Inflammatory macrophage (primary cell): ENCODE measurements around the gene CDHR5.

ENCODE experiments used
- DNase-seq, 2 donors: peaks; one replicate each; pipeline ENCODE4 v3.0.0-alpha.2; 2020 to 2022

CDHR5 gene

DNA sequence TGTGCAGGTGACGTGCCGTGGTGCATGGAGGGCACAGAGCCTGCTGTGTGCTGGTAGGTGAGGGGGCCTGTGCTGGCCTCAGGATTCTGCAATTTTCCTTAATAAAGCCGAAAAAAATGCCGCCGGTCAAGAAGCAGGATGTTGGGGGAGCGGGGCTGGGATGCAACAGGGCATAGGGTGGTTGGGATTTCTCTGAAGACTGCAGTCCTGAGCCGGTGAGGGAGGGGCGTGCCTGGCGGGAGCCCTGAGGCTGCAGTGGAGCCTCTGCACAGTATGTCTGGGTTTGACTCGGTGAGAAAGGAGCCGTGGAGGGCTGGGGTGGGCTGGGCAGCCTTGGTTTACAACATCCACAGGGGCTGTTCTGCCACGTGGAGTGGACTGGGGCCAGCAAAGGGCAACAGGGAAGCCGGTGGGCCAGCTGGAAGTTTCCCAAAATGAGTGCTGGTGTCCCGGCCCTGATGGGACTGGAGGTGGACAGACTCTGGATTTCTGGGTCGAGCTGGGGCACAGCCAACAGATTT lies 1.3 kb downstream of the CDHR5 start:
- no peak for DNase-seq

DNA sequence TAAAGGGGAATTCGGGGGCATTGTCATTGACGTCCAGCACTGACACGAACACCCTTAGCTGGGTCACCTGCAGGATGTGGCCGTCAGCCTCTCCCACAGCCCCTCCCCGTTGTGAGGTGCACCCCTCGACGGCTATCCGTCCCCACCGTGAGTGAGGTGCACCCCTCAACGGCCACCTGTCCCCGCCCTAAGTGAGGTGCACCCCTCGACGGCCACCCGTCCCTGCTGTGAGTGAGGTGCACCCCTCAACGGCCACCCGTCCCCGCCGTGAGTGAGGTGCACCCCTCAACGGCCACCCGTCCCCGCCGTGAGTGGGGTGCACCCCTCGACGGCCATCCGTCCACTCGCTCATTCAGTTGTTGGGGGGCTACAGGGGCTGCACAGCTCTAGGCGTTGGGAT lies 2.9 kb downstream of the CDHR5 start:
- DNase-seq: no peak

DNA sequence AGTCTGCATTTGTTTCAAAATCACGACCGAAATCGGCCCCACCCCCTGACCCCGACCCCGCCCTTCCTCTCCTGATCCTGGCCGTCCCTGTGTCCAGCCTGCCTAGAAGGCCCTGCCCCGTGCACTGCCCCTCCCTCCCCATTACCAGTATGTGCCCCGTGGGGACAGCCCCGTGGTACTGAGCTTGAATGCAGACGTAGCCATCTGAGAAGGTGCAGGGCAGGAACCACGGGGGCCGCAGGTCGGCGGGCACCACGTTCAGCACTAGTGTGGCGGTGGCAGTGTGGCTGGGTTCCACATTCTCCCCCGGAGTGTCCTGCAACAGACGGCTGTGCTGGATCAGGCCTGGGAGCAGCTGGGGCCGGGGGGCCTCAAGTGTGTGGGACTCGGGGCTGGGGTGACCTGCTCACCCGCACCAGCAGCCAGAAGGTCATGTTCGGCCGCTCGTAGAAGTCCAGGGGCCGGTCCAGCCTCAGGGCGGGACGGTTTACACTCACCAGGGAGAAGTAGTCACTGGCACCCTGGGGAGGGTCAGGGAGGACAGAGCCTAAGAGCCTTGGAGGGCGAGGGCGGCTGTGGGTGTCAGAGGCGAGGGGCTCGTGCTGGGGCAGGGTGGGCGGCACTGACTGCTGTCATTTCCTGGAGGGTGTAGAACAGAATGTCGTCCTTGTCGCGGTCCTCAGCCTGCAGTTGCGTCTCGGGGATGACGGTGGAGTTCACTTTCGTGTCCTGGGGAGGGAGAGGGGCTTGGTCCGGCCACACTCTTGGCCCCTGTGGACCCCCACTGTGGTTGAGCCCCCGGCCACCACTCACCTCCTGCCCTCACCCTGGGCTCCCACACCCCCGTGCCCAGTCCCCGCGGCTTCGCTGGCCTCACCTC lies 3.6 kb downstream of the CDHR5 start:
- peak in 1 of 2 donors; percentile 23 for DNase-seq

DNA sequence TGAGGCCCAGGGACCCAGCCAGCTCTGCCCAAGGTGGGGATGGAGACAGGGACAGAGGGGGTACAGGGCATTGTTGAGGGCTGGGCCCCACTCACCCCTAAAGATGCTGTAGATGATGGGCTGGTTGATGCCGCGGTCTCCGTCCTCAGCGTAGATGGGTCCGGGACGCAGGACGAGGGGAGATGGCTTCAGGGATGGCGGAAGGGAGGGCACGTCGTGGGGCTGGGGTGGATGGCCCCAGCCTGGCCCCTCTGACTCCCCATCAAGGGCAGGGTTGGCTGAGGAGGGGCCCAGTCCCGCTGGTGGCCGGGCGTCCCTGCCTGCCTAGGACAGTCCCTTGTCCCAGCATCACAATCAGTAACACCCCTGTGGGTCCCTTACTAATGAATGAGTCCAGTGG lies 4.6 kb downstream of the CDHR5 start:
- no peak for DNase-seq

DNA sequence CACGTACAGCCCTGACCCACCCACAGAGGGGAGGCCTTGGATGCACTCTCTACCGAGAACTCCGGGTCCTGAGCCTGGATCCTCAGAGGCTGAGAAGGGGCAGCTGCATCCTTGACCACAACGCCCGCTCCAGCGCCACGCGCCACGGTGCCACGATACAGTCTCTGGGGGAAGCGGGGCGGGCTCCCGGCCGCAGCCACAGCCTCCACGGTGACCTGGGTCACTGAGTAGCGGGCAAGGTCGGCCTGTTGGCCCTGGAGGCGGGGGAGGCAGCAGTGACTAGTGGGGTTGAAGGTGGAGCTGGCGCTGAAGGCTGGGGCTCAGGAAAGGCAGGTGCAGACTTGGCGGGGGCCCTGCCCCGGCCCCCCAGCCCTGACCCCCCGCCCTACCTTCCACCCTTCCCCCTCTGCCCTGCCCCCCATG lies 5.1 kb downstream of the CDHR5 start:
- no peak for DNase-seq

DNA sequence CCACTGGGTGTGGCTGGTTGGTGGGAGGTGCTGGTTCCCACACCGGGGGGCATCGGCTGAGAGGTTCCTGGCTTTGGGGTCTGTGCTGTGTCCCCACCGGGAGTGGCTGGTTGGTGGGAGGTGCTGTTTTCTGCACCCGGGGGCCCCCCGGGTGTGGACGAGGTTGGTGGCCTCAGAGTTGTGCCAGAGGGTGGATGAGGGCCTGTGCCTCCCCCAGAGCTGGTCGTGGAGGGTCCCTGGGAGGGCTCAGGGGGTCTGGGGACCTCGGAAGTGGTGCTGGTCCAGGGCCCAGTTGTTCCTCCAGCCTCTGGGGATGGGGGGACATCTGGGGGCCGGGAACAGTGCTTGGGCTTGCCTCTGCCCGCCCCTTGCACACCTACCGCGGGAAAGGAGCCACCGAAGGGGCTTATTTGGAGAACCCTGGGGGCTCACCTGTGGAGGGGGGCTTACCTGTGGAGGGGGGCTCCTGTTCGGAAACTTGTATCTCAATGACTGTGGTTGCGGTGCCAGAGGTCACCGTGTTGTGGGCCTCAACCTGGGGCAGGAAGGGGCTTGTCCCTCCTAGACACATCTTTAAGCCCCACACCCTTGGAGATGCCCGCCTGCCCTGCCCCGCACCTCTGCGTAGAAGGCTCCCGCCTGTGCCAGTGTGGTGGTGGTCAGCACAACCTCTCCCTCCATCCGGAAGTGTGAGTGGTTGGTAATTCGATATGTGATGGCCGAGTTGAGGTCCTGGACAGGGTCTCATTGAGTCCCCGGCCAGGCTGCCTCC lies 5.7 kb downstream of the CDHR5 start:
- no peak for DNase-seq

DNA sequence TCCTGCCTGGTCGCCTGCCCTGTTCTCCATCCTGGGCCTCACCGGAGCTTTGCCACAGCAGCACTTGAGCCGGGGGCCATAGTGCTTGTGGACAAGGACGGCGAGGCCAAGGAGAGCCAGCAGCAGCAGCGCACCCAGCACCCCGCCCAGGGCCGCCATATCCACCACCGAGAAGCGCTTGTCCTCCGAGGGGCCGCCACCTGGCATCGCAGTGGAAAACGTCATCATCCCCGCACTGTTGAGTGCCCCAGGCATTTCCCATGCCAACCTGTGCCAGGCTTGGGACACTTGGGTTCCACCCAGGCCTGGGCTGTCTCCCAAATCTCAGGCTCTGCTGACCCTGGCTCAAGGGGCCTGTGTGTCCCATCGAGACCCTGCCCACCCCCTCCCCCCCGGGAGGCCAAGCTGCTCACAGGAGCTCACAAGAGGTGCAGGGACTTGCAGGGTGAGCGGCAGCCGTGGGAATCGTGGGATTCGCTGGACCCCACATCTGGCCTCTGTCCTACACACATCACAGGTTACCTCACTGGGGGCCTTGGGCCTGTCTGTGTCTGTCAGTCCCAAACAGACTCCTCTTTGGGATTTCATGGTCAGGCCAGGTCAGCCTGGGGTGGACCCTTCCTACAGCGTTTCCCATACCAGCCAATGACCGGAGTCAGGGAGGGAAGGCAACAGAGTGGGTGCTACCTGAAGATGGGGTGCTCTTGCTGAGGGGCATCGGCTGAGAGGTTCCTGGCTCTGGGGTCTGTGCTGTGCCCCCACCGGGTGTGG lies 6.7 kb downstream of the CDHR5 start:
- DNase-seq: no peak

DNA sequence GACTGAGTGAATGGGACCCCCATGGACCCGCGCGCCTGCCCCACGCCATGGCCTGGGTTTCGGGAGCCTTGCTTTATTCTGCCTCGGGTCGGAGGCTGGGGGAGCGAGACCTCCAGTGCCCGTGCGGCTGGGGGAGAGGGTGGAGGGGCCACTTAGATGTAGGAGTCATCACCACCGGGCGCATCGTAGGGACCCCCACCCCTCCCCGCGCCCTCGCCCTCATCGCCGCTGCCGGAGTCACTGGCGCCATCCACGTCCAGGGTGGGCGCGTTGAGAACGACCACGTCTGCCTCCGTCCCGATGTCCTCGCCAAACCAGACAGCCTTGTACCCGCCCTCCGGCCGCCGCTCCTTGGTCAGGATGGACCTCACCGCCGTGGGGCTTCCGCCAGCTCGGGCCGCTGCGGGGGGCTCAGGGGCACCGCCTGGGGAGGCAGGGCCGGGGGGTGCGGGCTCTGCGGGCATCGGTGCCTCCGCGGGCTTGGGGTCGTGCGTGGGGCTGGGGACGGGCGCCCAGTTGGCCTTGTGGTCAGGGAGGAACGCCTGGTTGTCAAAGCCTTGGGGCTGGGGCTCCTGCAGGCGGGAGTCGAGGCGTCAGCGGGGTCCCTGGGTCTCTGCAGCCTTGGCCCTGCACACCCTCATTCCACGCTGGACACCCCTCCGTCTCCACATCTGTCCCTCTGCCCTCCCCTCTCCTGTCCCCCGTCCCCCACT lies 7.4 kb downstream of the CDHR5 start:
- DNase-seq: no peak

DNA sequence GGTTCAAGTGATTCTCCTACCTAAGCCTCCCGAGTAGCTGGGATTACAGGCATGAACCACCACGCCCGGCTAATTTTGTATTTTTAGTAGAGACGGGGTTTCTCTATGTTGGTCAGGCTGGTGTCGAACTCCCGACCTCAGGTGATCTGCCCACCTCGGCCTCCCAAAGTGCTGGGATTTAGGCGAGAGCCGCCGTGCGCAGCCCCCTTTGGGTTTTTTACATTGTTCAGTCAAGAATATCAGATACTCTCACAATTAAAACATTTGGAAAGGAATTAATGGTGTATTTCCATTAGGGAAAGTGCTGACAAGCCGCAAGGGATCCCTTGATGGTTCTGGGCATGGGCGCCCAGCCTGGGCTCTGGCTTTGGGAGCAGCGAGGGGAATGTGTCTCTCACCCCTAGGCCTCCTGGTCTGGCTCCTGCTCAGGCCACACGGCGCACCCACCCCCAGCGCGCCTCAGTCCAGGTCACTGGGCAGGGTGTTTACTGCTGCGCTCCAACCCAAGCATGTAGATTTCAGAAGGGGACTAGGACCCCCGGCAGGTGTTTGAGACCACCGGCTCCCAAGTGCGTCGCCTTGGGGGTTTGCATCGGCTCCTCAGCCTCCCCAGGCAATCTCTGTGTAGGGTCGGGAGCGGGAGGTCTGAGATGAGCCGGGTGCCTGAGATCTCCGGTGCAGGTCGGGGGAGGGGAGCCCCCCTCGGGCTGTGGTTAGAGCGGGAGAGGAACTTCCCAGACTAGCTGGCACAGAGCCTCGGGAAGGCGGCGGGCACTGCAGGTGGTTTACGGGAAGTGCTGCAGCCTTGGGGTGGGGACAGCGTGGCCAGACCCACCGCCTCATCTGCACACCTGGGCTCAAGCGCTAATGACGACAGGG lies 8.2 kb downstream of the CDHR5 start:
- DNase-seq: no peak

DNA sequence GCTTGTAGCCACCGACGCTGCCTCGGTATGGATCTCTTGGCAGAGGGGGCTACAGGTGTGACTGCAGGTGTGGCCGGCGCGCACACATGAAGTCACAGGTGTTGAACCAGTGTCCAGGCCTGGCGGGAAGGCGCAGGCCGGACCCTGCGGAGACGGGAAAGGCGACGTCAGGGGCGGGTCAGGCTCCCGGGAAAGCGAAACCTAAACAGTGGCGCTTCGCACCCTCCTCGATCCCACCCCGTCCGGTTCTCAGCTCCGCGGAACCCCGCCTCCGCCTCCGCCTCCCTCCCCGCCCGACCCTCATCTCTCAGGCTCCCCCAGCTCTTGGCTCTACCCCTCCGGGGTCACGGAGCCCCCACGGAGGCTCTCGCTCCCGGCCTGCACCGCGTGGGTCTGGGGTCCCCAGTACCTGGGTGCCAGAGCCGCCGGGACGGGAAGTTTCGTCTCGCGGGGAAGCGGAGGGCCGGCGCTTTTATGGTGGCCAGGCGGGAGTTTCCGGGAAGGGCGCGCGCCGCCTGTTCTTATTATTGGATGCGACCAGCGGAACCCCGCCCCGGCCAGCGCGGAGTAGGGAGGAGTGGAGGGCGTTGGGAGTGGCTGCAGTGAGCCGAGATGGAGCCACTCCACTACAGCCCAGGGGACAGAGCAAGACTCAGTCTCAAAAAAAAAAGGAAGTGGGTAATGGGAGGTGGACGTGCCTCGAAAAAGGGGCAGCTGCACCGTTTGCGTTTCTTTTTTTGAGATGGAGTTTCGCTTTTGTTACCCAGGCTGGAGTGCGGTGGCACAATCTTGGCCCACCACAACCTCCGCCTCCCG lies 9.0 kb downstream of the CDHR5 start, which contains the start of gene IRF7:
Gene IRF7 (minus strand): TSS at position 447 of the 816 bp plus-strand sequence. CDS start 586 bp downstream, outside the sequence.
- DNase-seq: peak; percentile 97 to 98

DNA sequence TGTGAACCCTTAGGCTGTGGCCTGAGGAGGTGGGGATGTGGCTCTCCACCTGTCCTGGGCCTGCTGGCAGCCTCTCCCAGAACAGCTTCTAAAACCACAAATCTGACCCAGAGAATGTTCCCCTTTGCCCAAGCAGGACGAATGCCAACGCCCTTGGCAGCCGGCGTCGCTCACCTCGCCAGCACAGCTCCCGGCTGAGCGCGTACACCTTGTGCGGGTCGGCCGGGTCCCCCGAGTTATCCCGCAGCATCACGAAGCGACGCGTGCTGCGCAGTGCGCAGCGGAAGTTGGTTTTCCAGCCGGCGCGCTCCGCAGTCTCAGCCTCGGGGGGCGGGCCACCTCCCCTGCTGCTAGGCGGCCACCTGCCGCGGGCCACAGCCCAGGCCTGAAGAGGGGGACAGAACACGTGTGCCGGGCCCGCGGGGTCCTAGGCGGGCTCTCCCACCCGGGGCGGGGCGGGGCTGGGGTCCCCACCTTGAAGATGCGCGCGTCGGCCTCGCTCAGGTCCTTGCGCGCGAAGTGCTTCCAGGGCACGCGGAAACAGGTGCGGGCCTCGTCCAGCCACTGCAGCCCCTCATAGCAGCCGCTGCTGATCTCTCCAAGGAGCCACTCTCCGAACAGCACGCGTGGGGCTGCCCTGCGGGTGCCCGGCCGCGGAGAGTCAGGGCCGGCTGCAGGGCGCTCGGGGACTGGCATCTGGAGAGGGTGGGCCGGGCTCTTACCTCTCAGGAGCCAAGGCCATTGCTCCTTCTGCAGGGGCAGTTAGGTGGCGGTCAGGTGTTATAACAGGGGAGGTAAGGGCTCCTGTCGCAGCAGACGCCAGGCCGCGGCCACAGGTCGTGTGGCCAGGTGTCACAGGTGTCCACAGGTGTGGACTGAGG lies 9.9 kb downstream of the CDHR5 start:
- no peak for DNase-seq

DNA sequence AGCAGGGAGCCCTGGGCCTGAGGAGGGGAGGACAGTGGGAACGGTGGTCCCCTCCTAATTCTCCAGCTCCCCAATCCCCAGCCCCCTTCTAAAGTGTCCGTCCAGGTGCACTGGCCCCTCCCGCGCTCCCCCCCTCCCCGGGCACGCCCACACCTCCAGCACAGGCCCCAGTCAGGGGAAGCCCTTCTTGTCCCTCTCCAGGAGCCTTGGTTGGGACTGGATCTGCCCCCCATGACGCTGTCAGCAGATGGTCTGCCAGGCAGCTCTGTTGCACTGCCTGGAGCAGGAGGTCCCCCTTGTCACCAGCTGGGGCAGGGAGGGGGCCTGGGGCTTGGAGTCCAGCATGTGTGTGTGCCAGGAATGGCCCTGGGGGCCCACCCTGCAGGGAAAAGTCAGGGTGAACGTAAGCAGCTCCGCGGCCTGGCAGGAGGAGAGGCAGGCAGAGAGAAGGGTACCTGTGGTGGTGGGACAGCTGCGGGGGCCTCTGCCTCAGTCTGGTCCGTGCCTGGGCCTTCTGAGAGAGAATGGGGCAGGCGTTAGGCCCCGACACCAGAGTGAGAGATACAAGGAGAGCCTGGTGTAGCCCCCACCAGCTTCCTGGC lies 10.6 kb downstream of the CDHR5 start:
- DNase-seq: no peak

DNA sequence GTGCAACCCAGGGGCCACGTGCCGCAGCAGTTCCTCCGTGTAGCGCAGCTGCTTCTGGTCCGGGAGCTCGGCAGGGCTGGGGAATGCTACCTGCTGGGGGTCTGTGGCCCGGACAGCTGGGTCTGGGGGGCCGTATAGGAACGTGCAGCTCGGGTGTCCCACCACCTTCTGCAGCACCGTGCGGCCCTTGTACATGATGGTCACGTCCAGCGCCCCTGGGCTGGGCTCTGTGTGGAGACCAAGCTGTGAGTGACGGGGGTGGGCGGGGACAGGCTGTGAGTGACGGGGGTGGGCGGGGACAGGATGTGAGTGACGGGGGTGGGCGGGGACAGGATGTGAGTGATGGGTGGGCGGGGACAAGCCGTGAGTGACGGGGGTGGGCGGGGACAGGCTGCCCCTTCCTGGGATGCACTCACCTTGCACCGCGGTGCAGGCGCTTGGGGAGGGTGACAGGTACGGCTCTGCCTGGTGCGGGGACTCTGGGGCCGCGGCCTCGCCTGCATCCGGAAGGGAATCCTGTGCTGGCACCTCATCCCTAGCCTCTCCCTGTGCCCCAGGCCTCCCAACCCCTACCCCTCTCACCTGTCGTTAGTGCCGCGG lies 11.3 kb downstream of the CDHR5 start:
- DNase-seq: peak; percentile 32 to 74

DNA sequence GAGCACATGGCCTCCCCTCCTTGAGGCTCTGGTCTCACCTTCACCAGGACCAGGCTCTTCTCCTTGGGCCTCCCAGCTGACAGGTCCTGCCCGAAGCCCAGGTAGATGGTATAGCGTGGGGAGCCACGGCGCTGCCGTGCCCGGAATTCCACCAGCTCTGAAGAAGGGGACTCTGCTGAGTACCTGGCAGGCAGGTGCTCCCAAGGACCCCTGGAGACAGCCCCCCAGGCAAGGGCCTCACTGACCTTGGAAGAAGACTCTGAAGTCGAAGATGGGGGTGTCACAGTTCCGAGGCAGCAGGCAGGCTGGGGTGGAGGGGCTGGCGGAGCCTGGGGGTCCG lies 11.8 kb downstream of the CDHR5 start:
- DNase-seq: no peak

DNA sequence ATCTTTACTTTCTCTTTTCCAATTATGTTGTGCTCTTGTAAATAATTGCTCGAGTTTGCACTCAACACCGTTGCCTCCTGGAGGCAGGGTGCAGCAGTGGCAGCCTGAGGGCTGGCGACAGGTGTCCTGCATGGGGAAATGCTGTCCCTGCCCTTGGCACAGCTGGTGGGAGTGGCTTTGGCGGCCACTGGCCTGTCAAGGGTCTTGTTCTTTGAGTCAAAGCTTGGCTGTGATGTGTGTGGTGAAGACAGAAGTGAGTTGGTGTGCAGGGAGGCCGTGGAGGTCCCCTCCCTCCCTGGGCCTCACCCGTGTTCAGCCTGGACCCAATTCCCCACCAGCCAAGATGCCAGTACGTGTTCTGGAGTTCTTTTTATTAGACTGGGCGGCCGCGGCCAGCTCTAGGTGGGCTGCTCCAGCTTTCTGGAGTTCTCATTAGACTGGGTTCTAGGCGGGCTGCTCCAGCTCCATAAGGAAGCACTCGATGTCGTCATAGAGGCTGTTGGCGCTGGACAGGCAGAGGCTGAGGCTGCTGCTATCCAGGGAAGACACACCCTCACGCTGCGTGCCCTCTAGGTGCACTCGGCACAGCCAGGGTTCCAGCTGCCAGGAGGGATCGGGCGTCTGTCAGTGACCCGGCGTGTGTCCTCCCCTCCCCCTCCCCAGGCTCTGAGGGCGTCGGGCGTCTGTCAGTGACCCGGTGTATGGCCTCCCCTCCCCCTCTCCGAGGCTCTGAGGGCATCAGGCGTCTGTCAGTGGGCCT lies 12.4 kb downstream of the CDHR5 start:
- DNase-seq: peak in 1 of 2 donors; percentile 3

DNA sequence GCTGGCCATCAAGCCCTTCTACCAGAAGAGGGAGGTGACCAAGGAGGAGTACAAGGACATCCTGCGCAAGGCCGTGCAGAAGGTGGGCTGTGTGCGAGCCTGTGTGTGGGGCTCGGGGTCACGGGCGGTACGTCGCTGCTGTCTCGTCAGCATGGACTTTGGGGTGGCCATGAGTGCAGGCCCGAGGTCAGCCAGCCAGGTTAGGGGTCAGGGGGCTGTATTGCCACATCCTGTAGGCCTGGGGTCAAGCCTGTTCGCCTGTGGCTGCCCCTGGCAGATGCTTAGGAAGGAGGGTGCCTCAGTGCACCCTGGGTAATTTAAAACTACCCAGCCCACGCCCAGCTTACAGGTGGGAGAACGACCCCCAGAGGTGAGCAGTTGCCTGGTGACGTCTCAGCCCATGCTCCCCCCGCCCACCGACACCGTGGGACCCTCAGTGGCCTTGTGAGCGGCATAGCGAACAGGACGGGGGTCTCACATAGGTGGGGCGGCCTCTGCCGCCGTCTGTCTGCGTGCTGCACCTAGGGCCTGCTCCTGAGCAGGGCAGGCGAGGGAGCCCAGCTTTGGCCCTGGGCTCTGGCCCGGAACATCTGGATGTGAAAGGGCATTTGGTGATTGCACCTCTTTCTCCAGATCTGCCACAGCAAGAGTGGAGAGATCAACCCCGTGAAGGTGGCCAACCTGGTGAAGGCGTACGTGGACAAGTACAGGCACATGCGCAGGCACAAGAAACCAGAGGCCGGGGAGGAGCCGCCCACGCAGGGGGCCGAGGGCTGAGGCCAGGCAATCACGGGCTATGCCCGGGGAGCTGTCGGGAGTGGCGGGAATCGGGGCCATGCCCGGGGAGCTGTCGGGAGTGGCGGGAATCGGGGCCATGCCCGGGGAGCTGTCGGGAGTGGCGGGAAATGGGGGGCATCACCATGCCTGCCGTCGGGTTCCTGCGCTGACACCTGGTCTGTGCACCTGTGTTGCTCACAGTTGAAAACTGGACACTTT lies 13.5 kb downstream of the CDHR5 start:
- DNase-seq: no peak
